HepG2 (cell line): ENCODE measurements around the gene IP6K1. TPM values are rescaled to one million over a fixed set of nuclear protein-coding genes. Genes with fewer than 3 reads are reported as not detected.
A peak's percentile ranks its signal among the peaks of the same experiment; 100 is the strongest.

Experiments used
- ATAC-seq: fragments of 200-7000 bp; cut with Tn5 transposase; 3 replicates; pipeline ENCODE4 v1.9.1; 2020; ENCODE audit warnings: mild to moderate bottlenecking, moderate library complexity
- BruUV-seq: library from RNA; stranded (reverse); fragments of 400-500 nt; replicated peaks from 2 replicates; lab custom pipeline; 2021; lab: Mats Ljungman, UMichigan
- CTCF ChIA-PET: fragments of 300-600 bp; formaldehyde crosslinking; extraction: SDS; loops from one replicate; lab custom pipeline; 2021; ENCODE audit warnings: low total read pairs, inconsistent platforms, low intra/inter-chr PET ratio; lab: Yijun Ruan, JAX
- POLR2A ChIA-PET: fragments of 350-600 bp; sonication (Branson Sonifier 250); formaldehyde crosslinking; loops from one replicate; lab custom pipeline; 2020; ENCODE audit warnings: antibody characterized with exemption, inconsistent platforms; lab: Yijun Ruan, JAX
- DNase-seq: peaks from one replicate; pipeline ENCODE4 v3.0.0-alpha.2; 2015; ENCODE audit warnings: low spot score
- FAIRE-seq: peaks from 3 replicates; lab custom pipeline; 2011; peaks lifted over from hg19 to GRCh38; lab: Jason Lieb, UNC
- H2AFZ ChIP-seq: one replicate; pipeline ENCODE4 v1.6.1; 2011; ENCODE audit warnings: low read length, inconsistent platforms
- H3K27ac ChIP-seq: fragments of 300-600 bp; 3 replicates; pipeline ENCODE4 v1.8.0; 2011; ENCODE audit warnings: mixed run types, mild to moderate bottlenecking, mixed read lengths, low read length, inconsistent platforms; ENCODE audit not compliant: insufficient read depth; ENCODE audit errors: extremely low read length
- H3K27me3 ChIP-seq, 2 experiments: fragments of 200-600 bp in 1 of 2; 2 replicates in 1 of 2; 3 replicates in 1 of 2; pipeline versions ENCODE4 v1.6.0 to v1.8.0; 2011; ENCODE audit warnings: low read length in 2 of 2, mild to moderate bottlenecking in 2 of 2, moderate library complexity in 2 of 2, inconsistent platforms in 1 of 2; ENCODE audit not compliant: insufficient read depth in 2 of 2, control insufficient read depth in 1 of 2
- H3K36me3 ChIP-seq, 2 experiments: fragments of 200-600 bp in 1 of 2; replicated peaks in 1 of 2; 2 replicates in 1 of 2; 3 replicates in 1 of 2; pipeline versions ENCODE4 v1.5.1 to v1.8.0; 2011; ENCODE audit warnings: low read length in 2 of 2, inconsistent platforms in 1 of 2; ENCODE audit not compliant: insufficient read depth in 2 of 2, control insufficient read depth in 1 of 2
- H3K4me1 ChIP-seq: 2 replicates; pipeline ENCODE4 v1.5.1; 2012; ENCODE audit warnings: low read length, inconsistent platforms; ENCODE audit not compliant: insufficient read depth
- H3K4me2 ChIP-seq: 2 replicates; pipeline ENCODE4 v1.6.0; 2011; ENCODE audit warnings: low read depth, low read length, inconsistent platforms
- H3K4me3 ChIP-seq, 3 experiments: fragments of 200-600 bp in 1 of 3; sonication (generic), shearing (Covaris generic) in 1 of 3; replicated peaks in 1 of 3; 2 replicates each; pipeline ENCODE4 v1.5.1; 2011 to 2016; ENCODE audit warnings: low read length in 3 of 3, inconsistent platforms in 2 of 3, low read depth in 2 of 3, mild to moderate bottlenecking in 2 of 3, control low read depth in 1 of 3, mixed read lengths in 1 of 3; ENCODE audit not compliant: insufficient read depth in 1 of 3
- H3K79me2 ChIP-seq: one replicate; pipeline ENCODE4 v1.6.1; 2011; ENCODE audit warnings: low read length, inconsistent platforms; ENCODE audit not compliant: insufficient read depth
- H3K9ac ChIP-seq: 2 replicates; pipeline ENCODE4 v1.6.0; 2011; ENCODE audit warnings: mild to moderate bottlenecking, low read depth, low read length, inconsistent platforms; ENCODE audit not compliant: insufficient read depth
- H3K9me3 ChIP-seq: 2 replicates; pipeline ENCODE4 v1.5.1; 2012; ENCODE audit warnings: mild to moderate bottlenecking, low read length
- H4K20me1 ChIP-seq: 2 replicates; pipeline ENCODE4 v1.6.0; 2011; ENCODE audit warnings: inconsistent platforms, mild to moderate bottlenecking, low read length, moderate library complexity; ENCODE audit not compliant: insufficient read depth
- GATAD1 ChIP-seq: IDR thresholded peaks from 2 replicates; pipeline ENCODE4 v1.6.1; 2016; ENCODE audit warnings: missing genetic modification reagents, missing compliant biosample characterization
- GFI1 ChIP-seq: sonication (generic); formaldehyde crosslinking; IDR thresholded peaks from 2 replicates; pipeline ENCODE4 v1.5.0; 2020; ENCODE audit warnings: missing genetic modification reagents, mild to moderate bottlenecking, borderline replicate concordance
- KLF9 ChIP-seq: IDR thresholded peaks from 2 replicates; pipeline ENCODE4 v1.6.1; 2016; ENCODE audit warnings: low read depth
- MTF2 ChIP-seq: sonication (generic); formaldehyde crosslinking; IDR thresholded peaks from 2 replicates; pipeline ENCODE4 v1.5.0; 2020; ENCODE audit warnings: missing genetic modification reagents, borderline replicate concordance
- PCBP2 ChIP-seq: fragments of 200-400 bp; formaldehyde crosslinking; optimal IDR thresholded peaks from 2 replicates; pipeline ENCODE3; 2018; ENCODE audit warnings: low read length, low read depth; ENCODE audit not compliant: poor library complexity, severe bottlenecking
- POLR2A ChIP-seq, 2 experiments: IDR thresholded peaks; 2 replicates each; pipeline ENCODE4 v1.6.1; 2011; ENCODE audit warnings: low read depth in 2 of 2, low read length in 2 of 2, mild to moderate bottlenecking in 1 of 2, moderate library complexity in 1 of 2; ENCODE audit not compliant: insufficient read depth in 1 of 2
- POLR2AphosphoS5 ChIP-seq: IDR thresholded peaks from 2 replicates; pipeline ENCODE4 v1.6.1; 2012; ENCODE audit warnings: low read depth, low read length
- POLR2G ChIP-seq: fragments of 200-400 bp; formaldehyde crosslinking; IDR thresholded peaks from 2 replicates; pipeline ENCODE4 v1.6.1; 2018; ENCODE audit warnings: mild to moderate bottlenecking, low read depth, low read length, moderate library complexity
- RBFOX2 ChIP-seq: fragments of 200-400 bp; formaldehyde crosslinking; IDR thresholded peaks from 2 replicates; pipeline ENCODE4 v1.6.1; 2017; ENCODE audit warnings: low read depth, mild to moderate bottlenecking, low read length
- SMARCC2 ChIP-seq: fragments of 450-650 bp; IDR thresholded peaks from 2 replicates; pipeline ENCODE4 v1.6.1; 2017; ENCODE audit warnings: antibody characterized with exemption, mild to moderate bottlenecking
- THAP11 ChIP-seq: IDR thresholded peaks from 2 replicates; pipeline ENCODE4 v1.6.1; 2016; ENCODE audit warnings: missing biosample characterization, missing genetic modification reagents
- ZFAT ChIP-seq: sonication (generic); formaldehyde crosslinking; conservative IDR thresholded peaks from 2 replicates; pipeline ENCODE4 v1.8.1; 2023; ENCODE audit warnings: missing genetic modification reagents, inconsistent platforms
- ZFP36L2 ChIP-seq: sonication (generic); formaldehyde crosslinking; IDR thresholded peaks from 2 replicates; pipeline ENCODE4 v1.4.0; 2020; ENCODE audit warnings: missing genetic modification reagents
- ZNF274 ChIP-seq: sonication (generic); formaldehyde crosslinking; IDR thresholded peaks from 2 replicates; pipeline ENCODE4 v1.5.1; 2020; ENCODE audit warnings: mild to moderate bottlenecking, missing genetic modification reagents
- ZNF33B ChIP-seq: sonication (generic); formaldehyde crosslinking; IDR thresholded peaks from 2 replicates; pipeline ENCODE4 v1.5.1; 2020; ENCODE audit warnings: mild to moderate bottlenecking, missing genetic modification reagents
- ZNF563 ChIP-seq: sonication (generic); formaldehyde crosslinking; IDR thresholded peaks from 2 replicates; pipeline ENCODE4 v1.8.0; 2022; ENCODE audit warnings: mild to moderate bottlenecking, moderate library complexity, missing genetic modification reagents
- ZNF790 ChIP-seq: sonication (generic); formaldehyde crosslinking; IDR thresholded peaks from 2 replicates; pipeline ENCODE4 v1.8.0; 2022; ENCODE audit warnings: missing genetic modification reagents, mild to moderate bottlenecking, borderline replicate concordance
- ZNF839 ChIP-seq: sonication (generic); formaldehyde crosslinking; IDR thresholded peaks from 2 replicates; pipeline ENCODE4 v1.4.0; 2020; ENCODE audit warnings: missing genetic modification reagents, mild to moderate bottlenecking, borderline replicate concordance
- WGBS: methylation state at CpG from one replicate; pipeline ENCODE4 v1.1.6; 2017; ENCODE audit warnings: low lambda C conversion rate; 5-methylcytosine and 5-hydroxymethylcytosine counted together
- in situ Hi-C: cut with HindIII; loops from 2 replicates; pipeline ENCODE4 v1.10.0; 2017; ENCODE audit warnings: low pct_unique_long_range_greater_than_20kb; ENCODE audit not compliant: extremely low pct_ligation_motif_present
- intact Hi-C: fragments of 100-400 bp; cut with micrococcal nuclease; formaldehyde crosslinking; loops from one replicate; pipeline ENCODE4 v1.10.0; 2022; ENCODE audit not compliant: unreplicated experiment
- polyA plus RNA-seq, 8 experiments: library from polyadenylated mRNA; depleted of rRNA in 3 of 8; stranded (reverse) in 7 of 8; unstranded in 1 of 8; fragments of >200 nt; fragmentation: Illumina TruSeq in 4 of 8; extraction: Trizol in 4 of 8; gene quantifications; 2 replicates each; pipeline versions ENCODE4 v1.2.1 to v1.2.3, GENCODE V29; 2011 to 2016; ENCODE audit warnings: low read depth in 4 of 8, missing spikeins in 1 of 8, mixed read lengths in 1 of 8; ENCODE audit not compliant: insufficient read depth in 1 of 8
- total RNA-seq, 5 experiments: library from RNA; depleted of rRNA; stranded (reverse); fragments of >200 nt; fragmentation: Illumina TruSeq; extraction: Trizol; gene quantifications; 2 replicates each; pipeline ENCODE4 v1.2.3, GENCODE V29; 2016; ENCODE audit warnings: low read depth in 1 of 5
- TF ChIP-seq, protein P1 (sequence below): sonication (generic); formaldehyde crosslinking; IDR thresholded peaks from 2 replicates; pipeline ENCODE4 v1.4.0; 2020; ENCODE audit warnings: mild to moderate bottlenecking, missing genetic modification reagents
- TF ChIP-seq, protein P2 (sequence below): sonication (generic); formaldehyde crosslinking; IDR thresholded peaks from 2 replicates; pipeline ENCODE4 v1.9.0; 2022; ENCODE audit warnings: low read depth, missing genetic modification reagents

Gene IP6K1
- total and polyA plus RNA-seq, 2 of the 13 experiments (the other 11 are each of a cell fraction or from before 2014, with no cell fraction given), result 17.7 to 29.7 TPM

DNA sequence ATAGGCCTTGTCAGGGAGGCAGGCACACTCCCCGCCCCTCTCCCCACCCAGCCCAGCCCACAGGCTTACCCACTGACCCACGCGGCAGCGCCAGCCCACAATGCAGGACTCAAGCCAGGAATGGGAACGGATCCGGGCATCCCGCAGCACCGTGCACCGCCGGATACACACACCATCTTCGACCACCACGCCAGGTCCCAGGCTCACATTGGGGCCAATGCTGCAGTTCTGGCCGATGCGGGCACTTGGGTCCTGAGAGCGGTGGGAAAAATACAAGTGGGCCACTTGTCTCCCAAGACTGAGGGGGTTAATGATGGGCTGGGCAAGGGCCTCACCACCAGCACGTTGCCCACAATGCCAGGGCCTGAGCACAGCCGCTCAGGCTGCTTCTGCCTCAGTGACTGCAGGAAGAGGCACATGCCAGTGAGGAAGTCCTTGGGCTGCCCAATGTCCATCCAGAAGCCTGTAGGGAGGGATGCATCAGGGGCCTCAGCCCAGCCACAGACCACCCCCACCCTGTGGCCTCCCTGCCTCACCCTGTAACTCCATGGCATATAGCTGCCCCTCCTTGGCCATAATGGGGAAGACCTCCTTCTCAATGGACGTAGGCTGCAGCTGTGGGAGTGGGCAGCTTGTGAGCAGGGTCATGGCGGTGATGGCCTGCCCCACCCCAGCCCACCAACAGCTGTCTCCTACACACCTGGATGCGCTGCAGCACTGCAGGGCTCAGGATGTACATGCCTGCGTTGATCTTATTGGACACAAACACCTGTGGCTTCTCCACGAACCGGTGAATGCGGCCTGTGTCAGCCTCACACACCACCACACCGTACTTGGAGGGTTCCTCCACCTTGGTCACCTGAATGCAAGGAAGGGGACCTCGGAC lies 64.2 kb downstream of the IP6K1 start (continued):
- TF ChIP-seq RBFOX2 (peak; percentile 40; the same call in 1 of the 2 replicates), GATAD1 (no peak)

DNA sequence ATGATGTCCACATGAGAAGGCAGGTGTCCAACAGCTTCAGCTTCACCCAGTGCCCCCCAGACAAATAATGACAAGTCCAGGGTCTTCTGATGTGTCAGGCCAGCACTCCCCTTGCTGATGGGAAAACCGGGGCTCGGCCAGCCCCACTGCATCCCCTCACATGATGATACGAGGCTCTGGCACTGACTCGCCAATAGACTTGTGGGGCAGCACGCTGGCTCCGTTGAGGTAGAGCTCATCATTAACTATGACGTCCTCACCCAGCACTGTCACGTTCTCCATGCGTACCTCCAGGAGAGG lies 64.8 kb downstream of the IP6K1 start:
- intact Hi-C loops (no loop called here), in situ Hi-C loops (no loop called here)
- FAIRE-seq (no peak), DNase-seq (no peak), ATAC-seq (no peak)
- H3K9me3 ChIP-seq, result no peaks in the 10 kb centered on the region
- CTCF ChIA-PET, result no interaction called here
- POLR2A ChIA-PET, result no interaction called here
- no peak overlapping the region for H3K4me3 ChIP-seq
- no peak overlapping the region for H3K27ac ChIP-seq
- no peaks in the 10 kb centered on the region for H4K20me1 ChIP-seq
- H3K79me2 ChIP-seq, result peaks cover 13% of the 10 kb centered on the region
- peaks cover 11 to 25% of the 10 kb centered on the region in 2 experiments for H3K36me3 ChIP-seq
- no peak for TF ChIP-seq ZNF790 (CRISPR knock-in tag)
- no peak for TF ChIP-seq GFI1 (CRISPR knock-in tag)
- no peak for TF ChIP-seq ZNF274 (CRISPR knock-in tag)
- TF ChIP-seq ZNF563 (CRISPR knock-in tag), result no peak
- TF ChIP-seq KLF9 (CRISPR knock-in tag), result no peak
- TF ChIP-seq, protein P1, sequence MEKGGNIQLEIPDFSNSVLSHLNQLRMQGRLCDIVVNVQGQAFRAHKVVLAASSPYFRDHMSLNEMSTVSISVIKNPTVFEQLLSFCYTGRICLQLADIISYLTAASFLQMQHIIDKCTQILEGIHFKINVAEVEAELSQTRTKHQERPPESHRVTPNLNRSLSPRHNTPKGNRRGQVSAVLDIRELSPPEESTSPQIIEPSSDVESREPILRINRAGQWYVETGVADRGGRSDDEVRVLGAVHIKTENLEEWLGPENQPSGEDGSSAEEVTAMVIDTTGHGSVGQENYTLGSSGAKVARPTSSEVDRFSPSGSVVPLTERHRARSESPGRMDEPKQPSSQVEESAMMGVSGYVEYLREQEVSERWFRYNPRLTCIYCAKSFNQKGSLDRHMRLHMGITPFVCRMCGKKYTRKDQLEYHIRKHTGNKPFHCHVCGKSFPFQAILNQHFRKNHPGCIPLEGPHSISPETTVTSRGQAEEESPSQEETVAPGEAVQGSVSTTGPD (CRISPR knock-in tag), result no peak
- no peak for TF ChIP-seq ZFAT
- no peak for TF ChIP-seq PCBP2
- no peak for TF ChIP-seq SMARCC2
- no peak for TF ChIP-seq ZNF33B
- no peak for TF ChIP-seq THAP11 (CRISPR knock-in tag)
- no peak for TF ChIP-seq MTF2
- 0 out of 2 replicates have a peak, but pooled peaks have one; percentile 1 for TF ChIP-seq POLR2G
- TF ChIP-seq, protein P2, sequence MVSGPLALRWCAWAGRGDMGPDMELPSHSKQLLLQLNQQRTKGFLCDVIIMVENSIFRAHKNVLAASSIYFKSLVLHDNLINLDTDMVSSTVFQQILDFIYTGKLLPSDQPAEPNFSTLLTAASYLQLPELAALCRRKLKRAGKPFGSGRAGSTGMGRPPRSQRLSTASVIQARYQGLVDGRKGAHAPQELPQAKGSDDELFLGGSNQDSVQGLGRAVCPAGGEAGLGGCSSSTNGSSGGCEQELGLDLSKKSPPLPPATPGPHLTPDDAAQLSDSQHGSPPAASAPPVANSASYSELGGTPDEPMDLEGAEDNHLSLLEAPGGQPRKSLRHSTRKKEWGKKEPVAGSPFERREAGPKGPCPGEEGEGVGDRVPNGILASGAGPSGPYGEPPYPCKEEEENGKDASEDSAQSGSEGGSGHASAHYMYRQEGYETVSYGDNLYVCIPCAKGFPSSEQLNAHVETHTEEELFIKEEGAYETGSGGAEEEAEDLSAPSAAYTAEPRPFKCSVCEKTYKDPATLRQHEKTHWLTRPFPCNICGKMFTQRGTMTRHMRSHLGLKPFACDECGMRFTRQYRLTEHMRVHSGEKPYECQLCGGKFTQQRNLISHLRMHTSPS (CRISPR knock-in tag), result no peak
- TF ChIP-seq POLR2AphosphoS5, result 0 out of 2 replicates have a peak, but pooled peaks have one; percentile 18
- 0 out of 4 replicates have a peak, but pooled peaks of 1 of the 2 experiments have one; percentile 10 for TF ChIP-seq POLR2A (IDR thresholded peaks at IDR 0.05; ENCODE audit: insufficient read depth in 1 of 2, low read depth in 2 of 2, low read length in 2 of 2)
- no peak for TF ChIP-seq ZNF839 (CRISPR knock-in tag)
- TF ChIP-seq ZFP36L2 (CRISPR knock-in tag), result no peak
- H3K4me1 ChIP-seq, result peaks cover 21% of the 10 kb centered on the region
- no peak overlapping the region for H3K4me2 ChIP-seq
- 99% methylated on average over 9 of the region's 9 CpGs for WGBS
- H3K27me3 ChIP-seq, result no peaks in the 10 kb centered on the region
- H3K9ac ChIP-seq, result no peak overlapping the region
- BruUV-seq, result no TSS peak
- no peak overlapping the region for H2AFZ ChIP-seq
